Left ventricle myocardium inferior (tissue), 1 donor: ENCODE results near the gene PDE4B. TPM values are rescaled to one million over a fixed set of nuclear protein-coding genes. Genes with fewer than 3 reads are reported as not detected.

ENCODE experiments used
- DNase-seq: peaks from one replicate; pipeline ENCODE4 v3.0.0-alpha.2; 2020
- H3K27ac ChIP-seq: fragments of 200-600 bp; replicated peaks from 2 replicates; pipeline ENCODE4 v1.8.0; 2021
- H3K27me3 ChIP-seq: fragments of 200-600 bp; 2 replicates; pipeline ENCODE4 v1.8.0; 2021; ENCODE audit warnings: low read depth
- H3K36me3 ChIP-seq: fragments of 200-600 bp; 2 replicates; pipeline ENCODE4 v1.8.0; 2021
- H3K4me1 ChIP-seq: fragments of 200-600 bp; 2 replicates; pipeline ENCODE4 v1.8.0; 2021
- H3K4me3 ChIP-seq: fragments of 200-600 bp; 2 replicates; pipeline ENCODE4 v1.8.0; 2021; ENCODE audit warnings: mild to moderate bottlenecking, moderate library complexity
- H3K9me3 ChIP-seq: fragments of 200-600 bp; replicated peaks from 2 replicates; pipeline ENCODE4 v1.8.0; 2021
- CTCF ChIP-seq: fragments of 200-600 bp; IDR thresholded peaks from 2 replicates; pipeline ENCODE4 v1.8.0; 2021; ENCODE audit warnings: antibody characterized with exemption, mild to moderate bottlenecking, borderline replicate concordance
- intact Hi-C: fragments of 100-400 bp; cut with micrococcal nuclease; formaldehyde crosslinking; loops from one replicate; pipeline ENCODE4 v1.11.0; 2022
- total RNA-seq: library from RNA; stranded (reverse); fragmentation: NEBNext Ultra II Directional; extraction: Animal tissue kit (Norgen Biotek cat#: 25700); gene quantifications from one replicate; pipeline ENCODE4 v1.2.1, GENCODE V29; 2021
- donor health status: DM: no; HTN: yes; CAD: no; lungs with severe emphysema.

PDE4B gene
- total RNA-seq, 1 donor from 2014 or later: 3.5 TPM

GRCh38 chr1:66304128-66304527 lies 511.4 kb downstream of the PDE4B start:
- no peaks in the 10 kb centered on the region for H3K9me3 ChIP-seq
- peaks cover 32% of the 10 kb centered on the region for H3K4me1 ChIP-seq
- H3K27ac ChIP-seq: no peak overlapping the region
- TF ChIP-seq CTCF: no peak
- H3K4me3 ChIP-seq: no peak overlapping the region
- intact Hi-C loops: no loop called here
- H3K36me3 ChIP-seq: no peaks in the 10 kb centered on the region
- no peaks in the 10 kb centered on the region for H3K27me3 ChIP-seq
- DNase-seq: no peak

GRCh38 chr1:66305927-66306326 lies 513.2 kb downstream of the PDE4B start:
- no peak for TF ChIP-seq CTCF
- no peak overlapping the region for H3K27ac ChIP-seq
- no peaks in the 10 kb centered on the region for H3K36me3 ChIP-seq
- intact Hi-C loops: no loop called here
- no peaks in the 10 kb centered on the region for H3K9me3 ChIP-seq
- DNase-seq: no peak
- no peak overlapping the region for H3K4me3 ChIP-seq
- no peaks in the 10 kb centered on the region for H3K27me3 ChIP-seq
- peaks cover 23% of the 10 kb centered on the region for H3K4me1 ChIP-seq

- H3K4me3 ChIP-seq: no peak overlapping the region
- intact Hi-C loops: no loop called here
- no peak for TF ChIP-seq CTCF
- H3K4me1 ChIP-seq: no peaks in the 10 kb centered on the region
- DNase-seq: no peak
- H3K36me3 ChIP-seq: no peaks in the 10 kb centered on the region
- H3K27me3 ChIP-seq: no peaks in the 10 kb centered on the region
- no peak overlapping the region for H3K27ac ChIP-seq
- no peaks in the 10 kb centered on the region for H3K9me3 ChIP-seq
Observed at GRCh38 chr1:66309006-66309741, 516.5 kb downstream of the PDE4B start.

GRCh38 chr1:66311092-66311491 lies 518.4 kb downstream of the PDE4B start:
- H3K27ac ChIP-seq: no peak overlapping the region
- intact Hi-C loops: no loop called here
- H3K36me3 ChIP-seq: no peaks in the 10 kb centered on the region
- no peaks in the 10 kb centered on the region for H3K27me3 ChIP-seq
- peaks cover under 1% of the 10 kb centered on the region for H3K4me1 ChIP-seq
- H3K4me3 ChIP-seq: no peak overlapping the region
- DNase-seq: no peak
- no peaks in the 10 kb centered on the region for H3K9me3 ChIP-seq
- TF ChIP-seq CTCF: no peak

GRCh38 chr1:66311628-66312027 lies 518.9 kb downstream of the PDE4B start:
- no peak overlapping the region for H3K4me3 ChIP-seq
- intact Hi-C loops: no loop called here
- H3K9me3 ChIP-seq: no peaks in the 10 kb centered on the region
- no peak for TF ChIP-seq CTCF
- no peak for DNase-seq
- no peaks in the 10 kb centered on the region for H3K27me3 ChIP-seq
- H3K27ac ChIP-seq: no peak overlapping the region
- peaks cover 6% of the 10 kb centered on the region for H3K4me1 ChIP-seq
- H3K36me3 ChIP-seq: no peaks in the 10 kb centered on the region
